ENCODE data around the gene ANO5.
"Not testable (repeated sequence)": the region's sequence is repeated elsewhere in the genome, so short reads cannot be mapped to it uniquely, and the experiment has no call there.

Gene ANO5

DNA sequence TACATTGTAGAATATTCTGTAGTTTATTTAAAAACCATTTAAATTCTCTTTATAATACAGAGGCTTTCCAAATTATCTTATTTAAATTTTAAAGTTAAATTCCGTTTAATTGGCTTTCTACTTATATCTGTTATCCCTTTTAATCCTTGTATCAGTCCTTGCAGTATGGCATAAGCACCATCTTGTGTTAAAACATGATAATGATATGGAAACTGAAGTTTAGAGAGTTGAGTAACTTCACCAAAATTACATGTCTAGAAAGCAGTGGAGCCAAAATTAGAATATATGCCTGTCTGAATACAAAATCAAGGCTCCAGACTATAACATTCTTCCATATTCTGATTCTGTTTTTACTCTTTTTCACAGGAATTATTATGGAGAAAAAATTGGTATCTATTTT is 57.0 kb downstream of the ANO5 start:
- Mint-ChIP-seq H3K9me3 (no peaks in the 10 kb centered on the region), H3K27me3 (peaks cover 15% of the 10 kb centered on the region), H3K4me3 (no peak overlapping the region), H3K27ac (no peak overlapping the region), H3K4me1 (ENCODE audit: low read depth) (no peaks in the 10 kb centered on the region), H3K36me3 (ENCODE audit: low read depth) (no peaks in the 10 kb centered on the region)

GRCh38 chr11:22256876-22257275 is 64.0 kb downstream of the ANO5 start:
- no peaks in the 10 kb centered on the region for H3K4me1 Mint-ChIP-seq (ENCODE audit: low read depth)
- no peaks in the 10 kb centered on the region for H3K9me3 Mint-ChIP-seq
- H3K4me3 Mint-ChIP-seq: no peak overlapping the region
- no peak overlapping the region for H3K27ac Mint-ChIP-seq
- no peaks in the 10 kb centered on the region for H3K36me3 Mint-ChIP-seq (ENCODE audit: low read depth)
- peaks cover 3% of the 10 kb centered on the region for H3K27me3 Mint-ChIP-seq

GRCh38 chr11:22263613-22264012 is 70.7 kb downstream of the ANO5 start:
- no peak overlapping the region for H3K4me3 Mint-ChIP-seq
- peaks cover 3% of the 10 kb centered on the region for H3K27me3 Mint-ChIP-seq
- H3K4me1 Mint-ChIP-seq (ENCODE audit: low read depth): no peaks in the 10 kb centered on the region
- H3K27ac Mint-ChIP-seq: no peak overlapping the region
- no peaks in the 10 kb centered on the region for H3K36me3 Mint-ChIP-seq (ENCODE audit: low read depth)
- no peaks in the 10 kb centered on the region for H3K9me3 Mint-ChIP-seq

DNA sequence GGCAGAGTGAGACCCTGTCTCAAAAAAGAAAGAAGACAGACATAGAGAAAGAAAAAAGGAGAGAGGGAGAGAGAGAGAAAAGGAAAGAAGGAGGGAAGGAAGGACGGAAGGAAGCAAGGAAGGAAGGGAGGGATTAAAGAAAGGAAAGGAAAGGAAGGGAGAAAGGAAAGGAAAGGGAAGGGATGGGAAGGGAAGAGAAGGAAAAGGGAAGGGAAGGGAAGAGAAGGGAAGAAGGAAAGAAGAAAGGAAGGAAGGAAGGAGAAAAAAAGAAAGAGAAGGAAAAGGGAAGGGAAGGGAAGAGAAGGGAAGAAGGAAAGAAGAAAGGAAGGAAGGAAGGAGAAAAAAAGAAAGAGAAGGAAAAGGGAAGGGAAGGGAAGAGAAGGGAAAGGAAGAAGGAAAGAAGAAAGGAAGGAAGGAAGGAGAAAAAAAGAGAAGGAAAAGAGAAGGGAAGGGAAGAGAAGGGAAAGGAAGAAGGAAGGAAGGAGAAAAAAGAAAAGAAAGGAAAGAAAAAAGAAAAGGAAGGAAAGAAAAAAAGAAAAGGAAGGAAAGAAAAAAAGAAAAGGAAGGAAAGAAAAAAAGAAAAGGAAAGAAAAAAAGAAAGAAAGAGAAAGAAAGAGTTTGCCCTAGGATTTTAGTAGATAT is 76.2 kb downstream of the ANO5 start:
- H3K27ac Mint-ChIP-seq; H3K4me1 Mint-ChIP-seq (ENCODE audit: low read depth); H3K36me3 Mint-ChIP-seq (ENCODE audit: low read depth); H3K4me3 Mint-ChIP-seq; H3K9me3 Mint-ChIP-seq; H3K27me3 Mint-ChIP-seq: not testable (repeated sequence)

DNA sequence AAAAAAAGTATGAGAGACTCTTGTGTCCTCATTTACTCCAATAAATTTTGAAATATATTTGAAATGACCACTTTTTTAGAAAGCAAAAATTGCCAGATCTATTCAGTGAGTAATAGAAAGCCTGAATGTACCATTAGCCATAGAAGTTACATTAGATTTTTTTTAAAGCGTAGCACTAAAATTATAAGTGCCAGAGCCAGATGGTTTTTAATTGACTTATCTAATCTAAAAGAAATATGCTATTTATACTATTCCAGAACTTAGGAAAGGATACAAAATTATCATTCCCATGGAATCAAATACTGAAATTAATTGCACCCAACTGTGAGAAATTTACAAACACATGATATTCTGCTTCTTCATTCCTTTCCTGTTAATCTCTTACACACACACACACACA is 80.9 kb downstream of the ANO5 start:
- H3K27ac Mint-ChIP-seq: no peak overlapping the region
- no peak overlapping the region for H3K4me3 Mint-ChIP-seq
- no peaks in the 10 kb centered on the region for H3K4me1 Mint-ChIP-seq (ENCODE audit: low read depth)
- H3K9me3 Mint-ChIP-seq: no peaks in the 10 kb centered on the region
- H3K27me3 Mint-ChIP-seq: no peaks in the 10 kb centered on the region
- no peaks in the 10 kb centered on the region for H3K36me3 Mint-ChIP-seq (ENCODE audit: low read depth)

GRCh38 chr11:22275600-22275999 is 82.7 kb downstream of the ANO5 start:
- Mint-ChIP-seq H3K4me1 (ENCODE audit: low read depth) (no peaks in the 10 kb centered on the region), H3K27me3 (no peaks in the 10 kb centered on the region), H3K4me3 (no peak overlapping the region), H3K27ac (no peak overlapping the region), H3K36me3 (ENCODE audit: low read depth) (no peaks in the 10 kb centered on the region), H3K9me3 (no peaks in the 10 kb centered on the region)

DNA sequence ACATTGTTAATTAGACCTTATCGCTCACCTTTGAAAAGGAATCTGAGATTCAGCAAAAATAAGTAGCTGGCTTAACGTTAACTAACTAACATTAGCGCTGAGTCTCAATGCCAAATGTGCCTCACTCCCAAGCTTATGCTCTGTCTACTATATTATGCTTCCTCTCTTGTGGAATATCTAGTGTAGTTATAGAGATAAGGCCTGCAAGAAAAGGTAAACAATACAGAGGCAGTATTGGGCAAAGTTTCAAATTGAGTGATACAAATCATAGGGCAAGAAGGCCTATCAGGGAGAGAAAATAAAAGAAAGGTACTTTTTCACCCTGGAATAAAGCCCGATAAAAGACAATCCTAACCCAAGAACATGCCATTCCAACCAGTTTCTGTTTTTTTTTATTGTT is 83.7 kb downstream of the ANO5 start:
- H3K4me1 Mint-ChIP-seq (ENCODE audit: low read depth): no peaks in the 10 kb centered on the region
- no peaks in the 10 kb centered on the region for H3K27me3 Mint-ChIP-seq
- H3K9me3 Mint-ChIP-seq: no peaks in the 10 kb centered on the region
- H3K36me3 Mint-ChIP-seq (ENCODE audit: low read depth): no peaks in the 10 kb centered on the region
- H3K4me3 Mint-ChIP-seq: no peak overlapping the region
- H3K27ac Mint-ChIP-seq: no peak overlapping the region

DNA sequence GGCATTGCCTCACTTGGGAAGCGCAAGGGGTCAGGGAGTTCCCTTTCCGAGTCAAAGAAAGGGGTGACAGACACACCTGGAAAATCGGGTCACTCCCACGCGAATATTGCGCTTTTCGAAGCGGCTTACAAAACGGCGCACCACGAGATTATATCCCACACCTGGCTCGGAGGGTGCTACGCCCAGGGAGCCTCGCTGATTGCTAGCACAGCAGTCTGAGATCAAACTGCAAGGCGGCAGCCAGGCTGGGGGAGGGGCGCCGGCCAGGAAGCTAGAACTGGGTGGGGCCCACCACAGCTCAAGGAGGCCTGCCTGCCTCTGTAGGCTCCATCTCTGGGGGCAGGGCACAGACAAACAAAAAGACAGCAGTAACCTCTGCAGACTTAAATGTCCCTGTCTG is 92.1 kb downstream of the ANO5 start:
- H3K4me1 Mint-ChIP-seq (ENCODE audit: low read depth); H3K27ac Mint-ChIP-seq; H3K27me3 Mint-ChIP-seq; H3K36me3 Mint-ChIP-seq (ENCODE audit: low read depth); H3K4me3 Mint-ChIP-seq; H3K9me3 Mint-ChIP-seq: not testable (repeated sequence)

GRCh38 chr11:22302368-22302767 is 109.5 kb downstream of the ANO5 start:
- H3K4me3 Mint-ChIP-seq: no peak overlapping the region

GRCh38 chr11:22304337-22304961 is 111.6 kb downstream of the ANO5 start:
- H3K27ac Mint-ChIP-seq: no peak overlapping the region
- no peaks in the 10 kb centered on the region for H3K36me3 Mint-ChIP-seq (ENCODE audit: low read depth)
- H3K9me3 Mint-ChIP-seq: no peaks in the 10 kb centered on the region
- peaks cover 25% of the 10 kb centered on the region for H3K27me3 Mint-ChIP-seq
- H3K4me3 Mint-ChIP-seq: no peak overlapping the region
- no peaks in the 10 kb centered on the region for H3K4me1 Mint-ChIP-seq (ENCODE audit: low read depth)

More at GRCh38 chr11:22302368-22302767, 109.5 kb downstream of the ANO5 start:
- H3K9me3 Mint-ChIP-seq: no peaks in the 10 kb centered on the region
- no peaks in the 10 kb centered on the region for H3K36me3 Mint-ChIP-seq (ENCODE audit: low read depth)
- H3K27ac Mint-ChIP-seq: no peak overlapping the region
- no peaks in the 10 kb centered on the region for H3K4me1 Mint-ChIP-seq (ENCODE audit: low read depth)
- H3K27me3 Mint-ChIP-seq: peaks cover 25% of the 10 kb centered on the region

GRCh38 chr11:22317656-22318055 is 124.8 kb downstream of the ANO5 start:
- H3K27ac Mint-ChIP-seq: no peak overlapping the region
- no peaks in the 10 kb centered on the region for H3K4me1 Mint-ChIP-seq (ENCODE audit: low read depth)
- H3K4me3 Mint-ChIP-seq: no peak overlapping the region
- H3K9me3 Mint-ChIP-seq: no peaks in the 10 kb centered on the region
- no peaks in the 10 kb centered on the region for H3K36me3 Mint-ChIP-seq (ENCODE audit: low read depth)
- H3K27me3 Mint-ChIP-seq: peaks cover 3% of the 10 kb centered on the region

GRCh38 chr11:22331771-22332170 is 138.9 kb downstream of the ANO5 start:
- no peaks in the 10 kb centered on the region for H3K36me3 Mint-ChIP-seq (ENCODE audit: low read depth)
- no peaks in the 10 kb centered on the region for H3K4me1 Mint-ChIP-seq (ENCODE audit: low read depth)
- H3K27me3 Mint-ChIP-seq: peaks cover 9% of the 10 kb centered on the region
- H3K9me3 Mint-ChIP-seq: no peaks in the 10 kb centered on the region
- H3K4me3 Mint-ChIP-seq: no peak overlapping the region
- H3K27ac Mint-ChIP-seq: no peak overlapping the region

All from stimulated activated naive CD8-positive, alpha-beta T cell treated with anti-CD3 and anti-CD28 coated beads, Interleukin-15, Interleukin-2, amounts not matched to agents 100 ng/mL and 50 ng/mL, for 24 hours (primary cell).